Transverse colon (tissue), 4 donors: ENCODE measurements around the gene VGLL2.

Experiments used
- CTCF ChIP-seq, 5 experiments: fragments of 200-600 bp in 3 of 5; fragments of 450-650 bp in 2 of 5; sonication (generic) in 3 of 5; IDR thresholded peaks; 1 replicate in 2 of 5; 2 replicates in 3 of 5; pipeline ENCODE4 v1.5.1; 2016 to 2017; ENCODE audit warnings: antibody characterized with exemption in 5 of 5, inconsistent platforms in 3 of 5, mild to moderate bottlenecking in 2 of 5, moderate library complexity in 1 of 5
- POLR2AphosphoS5 ChIP-seq, 3 donors: sonication (generic); formaldehyde crosslinking; IDR thresholded peaks; one replicate each; pipeline ENCODE4 v1.6.1; 2016; ENCODE audit warnings: antibody characterized with exemption in 3 of 3

- TF ChIP-seq POLR2AphosphoS5 (IDR thresholded peaks at IDR 0.05) (no peak), CTCF (IDR thresholded peaks at IDR 0.05) (no peak)
Observed at GRCh38 chr6:117231466-117231865, 33.9 kb upstream of the VGLL2 start.
